HG02588 (cell line): ENCODE results near the gene UPF2.
A peak's percentile ranks its signal among the peaks of the same experiment; 100 is the strongest.
"Not testable (repeated sequence)": the region's sequence is repeated elsewhere in the genome, so short reads cannot be mapped to it uniquely, and the experiment has no call there.

Experiments used
- ATAC-seq: cut with Tn5 transposase; IDR thresholded peaks from one replicate; pipeline ENCODE4 v1.9.1; 2021; ENCODE audit warnings: mild to moderate bottlenecking, moderate library complexity; ENCODE audit not compliant: unreplicated experiment

The UPF2 gene, protein sequence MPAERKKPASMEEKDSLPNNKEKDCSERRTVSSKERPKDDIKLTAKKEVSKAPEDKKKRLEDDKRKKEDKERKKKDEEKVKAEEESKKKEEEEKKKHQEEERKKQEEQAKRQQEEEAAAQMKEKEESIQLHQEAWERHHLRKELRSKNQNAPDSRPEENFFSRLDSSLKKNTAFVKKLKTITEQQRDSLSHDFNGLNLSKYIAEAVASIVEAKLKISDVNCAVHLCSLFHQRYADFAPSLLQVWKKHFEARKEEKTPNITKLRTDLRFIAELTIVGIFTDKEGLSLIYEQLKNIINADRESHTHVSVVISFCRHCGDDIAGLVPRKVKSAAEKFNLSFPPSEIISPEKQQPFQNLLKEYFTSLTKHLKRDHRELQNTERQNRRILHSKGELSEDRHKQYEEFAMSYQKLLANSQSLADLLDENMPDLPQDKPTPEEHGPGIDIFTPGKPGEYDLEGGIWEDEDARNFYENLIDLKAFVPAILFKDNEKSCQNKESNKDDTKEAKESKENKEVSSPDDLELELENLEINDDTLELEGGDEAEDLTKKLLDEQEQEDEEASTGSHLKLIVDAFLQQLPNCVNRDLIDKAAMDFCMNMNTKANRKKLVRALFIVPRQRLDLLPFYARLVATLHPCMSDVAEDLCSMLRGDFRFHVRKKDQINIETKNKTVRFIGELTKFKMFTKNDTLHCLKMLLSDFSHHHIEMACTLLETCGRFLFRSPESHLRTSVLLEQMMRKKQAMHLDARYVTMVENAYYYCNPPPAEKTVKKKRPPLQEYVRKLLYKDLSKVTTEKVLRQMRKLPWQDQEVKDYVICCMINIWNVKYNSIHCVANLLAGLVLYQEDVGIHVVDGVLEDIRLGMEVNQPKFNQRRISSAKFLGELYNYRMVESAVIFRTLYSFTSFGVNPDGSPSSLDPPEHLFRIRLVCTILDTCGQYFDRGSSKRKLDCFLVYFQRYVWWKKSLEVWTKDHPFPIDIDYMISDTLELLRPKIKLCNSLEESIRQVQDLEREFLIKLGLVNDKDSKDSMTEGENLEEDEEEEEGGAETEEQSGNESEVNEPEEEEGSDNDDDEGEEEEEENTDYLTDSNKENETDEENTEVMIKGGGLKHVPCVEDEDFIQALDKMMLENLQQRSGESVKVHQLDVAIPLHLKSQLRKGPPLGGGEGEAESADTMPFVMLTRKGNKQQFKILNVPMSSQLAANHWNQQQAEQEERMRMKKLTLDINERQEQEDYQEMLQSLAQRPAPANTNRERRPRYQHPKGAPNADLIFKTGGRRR

DNA sequence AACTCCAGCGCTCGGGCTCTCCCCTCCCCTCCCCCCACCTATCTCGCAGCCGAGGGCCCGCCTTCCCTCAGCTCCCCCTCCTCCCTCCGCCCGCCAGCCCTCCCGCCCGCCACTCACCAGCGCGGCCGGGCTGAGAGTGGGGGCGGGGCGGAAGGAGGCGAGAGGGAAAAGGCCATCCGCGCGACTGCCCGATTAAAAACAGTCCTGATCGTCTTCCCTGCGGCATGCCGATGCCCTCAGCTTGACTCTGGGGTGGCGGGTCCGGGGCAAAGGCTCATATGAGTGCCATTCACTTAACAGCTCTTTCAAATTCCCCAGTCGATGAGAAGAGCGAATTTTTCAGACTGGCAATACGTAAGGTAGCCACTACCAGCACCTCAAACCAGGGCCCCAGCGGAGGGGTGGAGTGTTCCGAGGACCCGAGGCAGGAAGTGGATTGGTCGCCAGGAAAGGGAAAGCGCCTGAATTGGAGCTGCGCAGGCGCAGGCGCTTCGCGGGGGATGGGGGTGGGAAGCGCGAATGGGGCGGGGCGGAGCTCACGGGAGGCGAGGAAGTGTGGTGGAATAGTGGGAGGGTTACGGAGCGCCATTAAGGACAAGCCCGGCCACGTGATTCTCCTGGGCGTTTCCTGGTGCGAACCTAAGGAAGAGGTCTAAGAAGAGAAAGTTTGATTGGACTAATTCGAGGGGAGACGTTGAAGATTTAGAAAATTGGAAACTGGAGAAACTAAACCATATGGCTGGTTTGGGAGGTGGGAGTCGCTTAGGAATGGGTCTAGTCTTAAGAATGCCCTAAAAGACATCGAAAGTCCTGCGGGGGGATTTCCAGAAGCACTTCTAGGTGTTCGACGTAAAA is at the start of gene UPF2:
Gene UPF2, minus strand, starts transcription at position 13 of the 855 bp plus-strand sequence. CDS start 7,386 bp downstream, outside the sequence.
- ATAC-seq: peak; percentile 53

DNA sequence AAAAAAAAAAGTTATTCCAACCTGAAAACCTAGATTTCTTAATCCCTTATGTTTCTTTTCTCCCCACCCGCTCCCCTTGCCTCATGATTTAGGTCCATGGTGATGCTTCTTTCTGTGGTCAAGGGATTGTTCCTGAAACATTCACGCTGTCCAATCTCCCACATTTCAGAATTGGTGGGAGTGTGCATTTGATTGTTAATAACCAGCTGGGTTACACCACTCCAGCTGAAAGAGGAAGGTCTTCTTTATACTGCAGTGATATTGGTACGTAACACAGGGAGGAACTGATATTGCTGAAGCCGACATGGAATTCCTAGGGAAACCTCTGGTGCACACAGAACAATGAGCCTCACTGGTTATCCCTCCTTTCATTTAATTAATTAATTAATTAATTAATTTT is 48.8 kb upstream of the UPF2 start:
- ATAC-seq: no peak

DNA sequence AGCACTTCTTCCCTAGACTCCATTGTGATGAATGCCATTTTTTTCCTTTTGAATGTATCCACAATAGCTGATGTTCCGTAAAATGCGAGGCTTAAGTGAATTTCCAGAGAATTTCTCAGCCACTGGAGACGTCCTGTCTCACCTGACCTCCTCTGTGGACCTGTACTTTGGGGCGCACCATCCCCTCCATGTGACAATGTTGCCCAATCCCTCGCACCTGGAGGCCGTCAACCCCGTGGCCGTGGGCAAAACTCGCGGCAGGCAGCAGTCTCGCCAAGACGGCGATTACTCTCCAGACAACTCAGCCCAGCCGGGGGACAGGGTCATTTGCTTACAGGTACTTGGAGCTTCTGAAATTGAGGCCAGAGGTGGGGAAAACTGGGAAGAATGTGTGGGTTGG is 46.3 kb upstream of the UPF2 start:
- ATAC-seq: no peak

DNA sequence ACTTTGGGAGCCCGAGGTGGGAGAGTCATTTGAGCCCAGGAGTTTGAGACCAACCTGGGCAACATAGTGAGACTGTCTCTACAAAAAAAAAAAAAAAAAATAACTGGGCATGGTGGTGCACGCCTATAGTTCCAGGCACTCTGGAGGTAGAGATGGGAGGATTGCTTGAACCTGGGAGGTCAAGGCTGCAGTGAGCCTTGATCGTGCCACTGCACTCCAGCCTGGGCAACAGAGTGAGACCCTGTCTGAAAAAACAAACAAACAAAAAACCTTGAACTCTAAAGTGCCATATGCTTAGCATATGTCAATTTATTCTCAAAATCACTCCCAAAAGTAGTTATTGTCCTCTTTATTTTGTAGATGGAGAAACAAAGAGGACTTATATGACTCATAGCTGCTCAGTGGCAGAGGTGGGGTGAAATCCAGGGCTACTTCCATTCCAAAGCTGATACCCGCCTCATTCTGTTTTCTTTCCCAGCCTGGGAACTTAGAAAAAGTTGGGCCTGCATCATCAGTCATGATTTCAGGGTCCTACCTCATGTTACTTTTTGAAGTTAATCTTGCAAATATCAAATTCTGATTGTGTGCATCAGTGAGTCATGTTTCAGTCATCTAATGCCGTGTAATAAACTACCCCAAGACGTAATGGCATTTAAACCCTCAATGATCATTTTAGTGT is 39.4 kb upstream of the UPF2 start:
- no peak for ATAC-seq

DNA sequence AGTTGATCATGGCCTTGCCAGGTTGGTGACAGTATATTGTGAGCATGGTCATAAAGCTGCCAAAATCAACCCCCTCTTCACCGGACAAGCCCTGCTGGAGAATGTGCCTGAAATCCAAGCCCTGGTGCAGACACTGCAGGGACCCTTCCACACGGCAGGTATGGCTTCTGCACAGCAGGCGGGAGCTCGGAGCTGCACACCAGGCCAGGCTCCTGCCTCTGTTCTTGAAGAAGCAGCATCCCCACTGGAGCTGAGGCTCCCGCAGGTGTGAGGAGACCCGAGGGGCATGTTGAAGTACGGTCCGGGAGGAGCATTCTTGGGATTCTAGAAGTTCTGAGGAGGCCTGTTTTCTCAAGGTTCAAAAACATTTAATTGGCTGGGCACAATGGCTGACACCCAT is 38.9 kb upstream of the UPF2 start:
- ATAC-seq: no peak

DNA sequence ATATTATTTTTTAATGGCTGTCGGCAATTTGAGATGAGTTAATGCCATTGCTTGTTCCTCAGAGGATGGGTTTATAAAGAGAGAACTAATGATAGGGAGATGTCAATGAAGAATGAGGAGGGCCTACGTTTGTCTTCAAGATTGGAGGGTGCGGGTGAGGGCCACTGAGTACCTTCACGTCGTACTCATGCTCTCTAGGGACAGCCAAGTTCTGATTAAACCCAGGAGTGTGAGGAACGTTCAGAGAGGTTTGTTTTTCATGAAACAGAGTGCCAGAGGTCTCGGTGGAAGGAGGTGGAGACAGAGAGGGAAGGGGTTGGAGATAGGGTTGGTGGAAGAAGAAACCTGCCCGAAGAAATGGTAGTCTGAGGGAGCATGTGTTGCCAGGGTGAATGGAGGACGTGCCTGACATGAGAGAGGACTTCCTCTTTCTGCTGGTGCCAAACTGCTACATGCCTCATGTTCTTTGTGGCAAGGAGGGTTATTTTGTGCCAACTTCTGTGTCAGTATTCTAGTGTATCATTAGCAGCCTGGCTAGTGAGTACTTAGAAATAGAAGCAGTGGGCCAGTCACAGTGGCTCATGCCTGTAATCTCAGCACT is 35.1 kb upstream of the UPF2 start:
- no peak for ATAC-seq

DNA sequence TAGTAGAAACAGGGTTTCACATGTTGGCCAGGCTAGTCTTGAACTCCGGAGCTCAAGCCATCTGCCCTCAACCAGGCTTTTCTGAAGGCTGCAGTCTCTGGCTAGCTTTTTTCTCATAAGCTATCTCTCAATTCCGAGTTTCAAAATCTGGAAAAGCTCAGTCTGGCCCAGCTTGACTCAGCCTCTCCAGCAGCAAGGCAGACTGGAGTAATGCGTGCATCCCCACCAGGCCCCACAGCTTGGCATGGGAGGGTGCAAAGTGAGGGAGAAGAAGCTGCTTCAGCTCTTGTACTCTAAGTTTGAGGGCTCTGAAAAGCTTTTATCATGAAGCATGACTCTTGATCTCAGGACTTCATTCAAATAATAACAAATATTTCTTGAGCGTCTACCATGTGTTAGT is 30.9 kb upstream of the UPF2 start:
- no peak for ATAC-seq

DNA sequence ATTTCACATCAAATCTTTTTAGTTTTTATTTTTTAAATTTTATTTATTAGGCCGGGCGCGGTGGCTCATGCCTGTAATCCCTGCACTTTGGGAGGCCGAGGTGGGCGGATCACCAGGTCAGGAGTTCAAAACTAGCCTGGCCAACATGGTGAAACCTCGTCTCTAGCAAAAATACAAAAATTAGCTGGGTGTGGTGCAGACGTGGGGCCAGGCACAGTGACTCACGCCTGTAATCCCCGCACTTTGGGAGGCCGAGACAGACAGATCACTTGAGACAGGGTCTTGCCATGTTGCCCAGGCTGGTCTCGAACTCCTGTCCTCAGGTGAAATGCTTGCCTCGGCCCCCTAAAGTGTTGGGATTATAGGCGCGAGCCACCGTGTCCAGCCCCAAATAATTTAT is 28.8 kb upstream of the UPF2 start:
- ATAC-seq: not testable (repeated sequence)

DNA sequence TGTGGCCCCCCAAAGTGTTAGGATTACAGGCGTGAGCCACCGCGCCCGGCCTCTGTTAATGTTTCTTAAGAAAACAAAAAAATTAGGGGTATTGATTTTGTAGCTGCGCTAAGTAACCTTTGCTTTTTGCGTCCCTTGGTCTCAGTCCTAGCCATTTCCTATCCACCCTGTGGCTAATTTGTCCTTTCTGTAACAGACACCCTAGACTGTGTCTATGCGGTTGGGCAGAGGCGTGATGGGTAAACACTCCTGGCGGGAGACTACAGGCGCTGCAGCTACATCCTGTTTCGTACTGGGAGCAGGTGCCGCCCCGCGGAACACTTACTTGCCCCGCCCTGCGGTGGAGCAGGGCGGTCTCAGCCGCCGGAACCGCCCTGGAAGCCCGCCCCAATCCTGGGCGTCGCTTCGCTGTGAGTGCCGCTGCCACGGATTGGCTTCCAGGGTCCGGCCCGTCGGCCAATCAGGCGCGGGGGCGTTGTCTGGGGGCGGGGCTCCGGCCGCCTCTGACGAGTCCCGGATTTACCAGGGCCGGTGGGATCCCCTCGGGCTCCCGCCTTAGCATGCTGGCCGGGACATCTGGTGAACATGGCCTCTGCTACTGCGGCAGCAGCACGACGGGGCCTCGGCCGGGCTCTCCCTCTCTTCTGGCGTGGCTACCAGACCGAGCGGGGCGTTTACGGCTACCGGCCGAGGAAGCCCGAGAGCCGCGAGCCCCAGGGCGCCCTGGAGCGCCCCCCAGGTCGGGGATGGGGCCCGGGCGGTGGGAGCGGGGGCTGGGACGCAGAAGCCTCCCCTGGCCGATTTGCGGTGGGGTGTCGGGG is 26.1 kb upstream of the UPF2 start, which contains the start of gene DHTKD1:
Gene DHTKD1, plus strand, starts transcription at position 506 of the 821 bp plus-strand sequence. Its CDS starts 80 bp downstream, at position 586.
- ATAC-seq: peak; percentile 97

DNA sequence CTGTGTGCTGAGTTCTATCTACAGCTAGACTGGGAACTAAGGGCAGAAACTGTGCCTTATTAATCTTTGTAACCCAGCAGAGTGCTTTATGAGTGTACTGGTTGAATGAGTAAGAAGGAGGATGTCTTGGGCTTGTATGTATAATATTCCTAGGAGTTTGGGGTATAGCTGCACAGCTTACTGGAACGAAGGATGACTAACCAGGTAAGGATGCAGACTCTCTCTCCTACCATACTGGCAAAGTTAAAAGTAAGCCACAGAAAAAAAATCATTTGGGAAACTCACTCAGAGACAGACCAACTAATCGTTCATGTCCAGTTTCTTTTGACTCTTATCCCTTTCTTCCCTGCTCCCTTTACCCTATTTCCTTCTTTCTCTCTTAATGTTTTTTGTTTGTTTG is 24.7 kb upstream of the UPF2 start:
- no peak for ATAC-seq

DNA sequence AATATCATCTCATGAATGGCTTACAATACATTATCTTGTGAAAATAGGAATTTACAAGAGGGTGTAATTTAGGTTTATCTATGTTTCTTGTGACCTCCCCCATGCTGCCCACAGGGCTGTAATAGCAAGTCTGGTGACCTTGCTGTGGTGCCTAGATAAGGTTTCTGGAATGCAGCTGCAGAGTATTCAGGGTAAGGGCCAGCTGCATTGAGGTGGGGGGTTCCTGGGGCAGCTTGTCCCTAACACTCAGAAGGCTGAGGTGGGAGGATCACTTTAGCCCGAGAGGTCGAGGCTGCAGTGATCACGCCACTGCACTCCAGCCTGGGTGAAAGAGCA is 20.8 kb upstream of the UPF2 start:
- no peak for ATAC-seq

DNA sequence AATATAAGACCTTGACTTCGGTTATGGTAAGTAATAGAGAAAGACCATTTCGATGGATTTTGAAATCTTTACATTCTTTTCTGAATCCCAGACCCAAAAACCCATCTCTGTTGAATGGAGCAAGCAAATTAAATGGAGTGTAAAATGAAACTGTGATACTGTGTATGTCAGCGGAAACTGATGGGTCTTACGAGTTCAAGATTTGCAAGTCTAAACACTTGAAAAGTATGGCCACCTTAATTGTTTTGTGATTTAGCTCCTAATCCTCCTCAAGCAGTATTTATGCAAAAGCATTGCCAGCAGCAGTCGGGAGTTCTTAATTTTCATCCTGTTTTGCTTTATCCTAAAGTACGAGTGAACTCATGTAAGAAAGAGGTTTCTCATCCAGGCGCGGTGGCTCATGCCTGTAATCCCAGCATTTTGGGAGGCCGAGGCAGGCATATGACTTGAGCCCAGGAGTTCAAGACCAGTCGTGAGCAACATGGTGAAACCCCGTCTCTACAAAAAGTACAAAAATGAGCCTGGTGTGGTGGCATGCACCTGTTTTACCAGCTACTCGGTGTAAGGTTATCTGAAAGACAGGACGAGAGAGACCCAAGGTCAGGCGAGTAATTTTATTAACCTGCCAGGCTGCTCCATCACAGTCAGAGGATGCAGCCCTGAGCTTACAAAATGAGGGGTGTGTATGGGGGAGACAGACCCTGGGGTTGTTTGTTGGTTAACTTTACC is 20.3 kb upstream of the UPF2 start:
- no peak for ATAC-seq

DNA sequence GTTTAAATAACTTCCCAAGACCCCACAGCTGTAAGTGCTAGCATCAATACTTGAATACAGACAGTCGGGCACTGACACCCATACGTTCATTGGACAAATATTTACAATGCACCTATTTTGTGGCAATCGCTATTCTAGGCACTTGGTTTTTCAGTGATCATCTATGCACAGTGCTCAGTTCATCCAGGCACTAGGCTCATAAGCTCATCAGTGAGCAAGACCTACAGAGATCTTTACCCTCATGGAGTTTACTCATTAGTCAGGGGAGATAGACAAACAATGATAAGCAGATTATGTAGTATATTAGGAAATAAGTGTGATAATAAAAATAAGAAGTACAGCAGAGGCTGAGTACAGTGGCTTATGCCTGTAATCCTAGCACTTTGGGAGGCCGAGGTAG is 18.5 kb upstream of the UPF2 start:
- ATAC-seq: no peak

DNA sequence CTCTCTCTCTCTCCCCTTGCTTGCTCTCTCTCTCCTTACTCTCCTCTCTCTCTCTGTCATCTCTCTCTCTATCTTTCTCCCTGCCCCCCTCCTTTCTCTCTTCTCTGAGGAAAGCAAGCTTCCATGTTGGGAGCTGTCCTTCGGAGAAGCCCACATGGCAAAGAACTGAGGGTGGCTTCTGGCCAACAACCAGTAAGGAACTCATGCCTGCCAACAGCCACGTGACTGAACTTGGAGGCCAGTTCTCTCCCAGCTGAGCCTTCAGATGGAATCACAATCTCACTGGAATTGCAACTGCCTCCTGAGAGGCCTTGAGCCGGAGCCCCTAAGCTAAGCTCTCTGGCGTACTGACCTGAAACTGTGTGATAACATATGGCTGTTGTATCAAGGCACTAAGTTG is 14.1 kb upstream of the UPF2 start:
- ATAC-seq: no peak

DNA sequence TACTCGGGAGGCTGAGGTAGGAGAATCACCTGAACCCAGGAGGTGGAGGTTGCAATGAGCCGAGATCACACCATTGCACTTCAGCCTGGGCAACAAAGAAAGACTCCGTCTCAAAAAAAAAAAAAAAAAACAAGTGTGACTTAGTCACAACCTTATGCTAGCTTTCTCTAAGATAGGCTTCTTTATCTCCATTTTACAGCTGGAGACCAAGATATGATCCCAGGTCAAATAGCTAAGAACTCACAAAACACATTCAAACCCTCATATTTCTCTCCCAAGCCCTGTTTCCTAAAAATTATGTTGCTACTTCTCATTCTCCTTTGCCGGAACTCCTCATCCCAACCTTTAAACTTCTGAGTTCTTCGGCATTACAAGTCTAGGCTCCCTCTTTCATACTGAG is 13.1 kb upstream of the UPF2 start:
- ATAC-seq: no peak

DNA sequence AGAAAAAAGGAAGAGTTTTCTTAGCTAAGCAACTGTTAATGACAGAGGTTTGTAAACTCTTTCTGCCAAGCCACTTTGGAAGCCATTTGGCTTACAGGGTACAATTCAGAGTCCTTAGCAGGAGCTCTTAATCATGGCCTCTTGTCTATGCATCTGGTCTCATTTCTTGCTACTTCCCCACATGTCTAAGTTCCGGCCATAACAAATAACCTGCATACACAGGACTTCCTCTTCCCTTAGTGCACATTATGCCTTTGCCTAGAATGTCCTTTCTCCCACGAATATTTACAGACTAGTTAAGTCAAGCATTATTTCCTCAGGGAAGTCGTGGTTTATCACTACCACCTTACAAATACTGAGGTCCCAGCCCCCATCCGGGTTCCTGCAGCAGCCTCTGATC is 8.6 kb upstream of the UPF2 start:
- ATAC-seq: no peak

DNA sequence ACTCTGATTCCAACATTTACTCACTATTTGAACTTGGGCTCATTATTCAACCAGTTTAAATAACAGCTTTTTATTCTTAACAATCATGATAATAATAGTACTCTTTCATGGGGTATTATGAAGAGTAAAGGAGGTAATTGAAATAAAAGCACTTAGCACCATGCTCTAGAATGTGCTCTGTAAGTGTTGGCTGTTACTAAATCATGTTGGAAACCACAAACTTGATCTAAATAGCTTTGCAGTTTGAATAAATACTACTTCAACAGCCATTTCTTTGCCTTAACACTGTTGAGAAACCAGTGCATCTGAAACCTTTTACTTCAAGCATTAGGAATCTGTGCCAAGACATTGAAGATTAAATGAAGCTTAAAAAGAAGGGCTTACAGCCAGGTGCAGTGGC is 7.9 kb upstream of the UPF2 start:
- no peak for ATAC-seq

DNA sequence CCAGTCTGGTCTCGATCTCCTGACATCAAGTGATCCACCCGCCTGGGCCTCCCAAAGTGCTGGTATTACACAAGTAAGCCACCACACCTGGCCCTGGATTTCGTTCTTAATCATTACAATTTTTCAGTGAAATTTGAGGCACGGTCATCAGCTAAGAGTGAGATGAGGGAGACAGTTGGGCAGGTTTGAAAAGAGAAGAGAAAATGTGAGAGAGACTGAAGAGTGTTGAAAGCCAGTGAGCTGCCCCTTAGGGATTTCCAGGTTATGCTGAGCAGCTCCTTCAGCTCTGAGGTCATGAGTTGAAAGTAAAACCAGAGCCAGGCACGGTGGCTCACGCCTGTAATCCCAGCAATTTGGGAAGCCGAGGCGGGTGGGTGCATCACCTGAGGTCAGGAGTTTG is 5.9 kb upstream of the UPF2 start:
- ATAC-seq: peak; percentile 27
